Neural progenitor cell (in vitro differentiated cells): Measurements from ENCODE around the gene FBXL2.

Source experiments
- EZH2 ChIP-seq: fragments of 200-600 bp; sonication (generic); IDR thresholded peaks from 2 replicates; pipeline ENCODE4 v1.6.1; 2017; ENCODE audit warnings: antibody characterized with exemption, mild to moderate bottlenecking, moderate library complexity
- EZH2phosphoT487 ChIP-seq: fragments of 200-600 bp; sonication (generic); IDR thresholded peaks from 2 replicates; pipeline ENCODE4 v1.6.1; 2017; ENCODE audit warnings: antibody characterized with exemption
- TF ChIP-seq, protein P1 (sequence below): fragments of 200-600 bp; sonication (generic); IDR thresholded peaks from 2 replicates; pipeline ENCODE4 v1.5.1; 2017; ENCODE audit warnings: antibody characterized with exemption, mild to moderate bottlenecking

DNA sequence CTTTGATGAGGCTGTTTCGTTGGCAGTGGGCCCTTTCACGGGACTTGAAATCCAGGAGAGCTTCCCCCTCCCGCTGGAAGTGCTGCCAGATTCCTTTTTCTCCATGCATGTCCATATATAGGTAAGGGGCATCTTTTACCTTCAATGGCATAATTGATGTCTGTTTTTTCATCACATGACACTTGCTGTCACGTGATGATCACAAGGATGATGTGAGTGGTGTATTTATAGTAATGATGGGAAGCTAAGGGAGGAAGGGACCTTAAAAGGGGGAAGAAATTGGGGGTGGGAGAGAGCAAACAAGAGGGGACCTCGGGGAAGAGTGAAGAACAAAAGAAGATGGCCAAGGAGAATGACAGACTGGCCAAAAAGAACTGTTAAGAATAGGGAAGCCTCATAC is 47.3 kb upstream of the FBXL2 start:
- TF ChIP-seq, protein P1, sequence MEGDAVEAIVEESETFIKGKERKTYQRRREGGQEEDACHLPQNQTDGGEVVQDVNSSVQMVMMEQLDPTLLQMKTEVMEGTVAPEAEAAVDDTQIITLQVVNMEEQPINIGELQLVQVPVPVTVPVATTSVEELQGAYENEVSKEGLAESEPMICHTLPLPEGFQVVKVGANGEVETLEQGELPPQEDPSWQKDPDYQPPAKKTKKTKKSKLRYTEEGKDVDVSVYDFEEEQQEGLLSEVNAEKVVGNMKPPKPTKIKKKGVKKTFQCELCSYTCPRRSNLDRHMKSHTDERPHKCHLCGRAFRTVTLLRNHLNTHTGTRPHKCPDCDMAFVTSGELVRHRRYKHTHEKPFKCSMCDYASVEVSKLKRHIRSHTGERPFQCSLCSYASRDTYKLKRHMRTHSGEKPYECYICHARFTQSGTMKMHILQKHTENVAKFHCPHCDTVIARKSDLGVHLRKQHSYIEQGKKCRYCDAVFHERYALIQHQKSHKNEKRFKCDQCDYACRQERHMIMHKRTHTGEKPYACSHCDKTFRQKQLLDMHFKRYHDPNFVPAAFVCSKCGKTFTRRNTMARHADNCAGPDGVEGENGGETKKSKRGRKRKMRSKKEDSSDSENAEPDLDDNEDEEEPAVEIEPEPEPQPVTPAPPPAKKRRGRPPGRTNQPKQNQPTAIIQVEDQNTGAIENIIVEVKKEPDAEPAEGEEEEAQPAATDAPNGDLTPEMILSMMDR = no peak
- TF ChIP-seq EZH2phosphoT487 (no peak), EZH2 (no peak)
